A673 (cell line): Measurements from ENCODE around the gene NBEAL1. TPM values are rescaled to one million over a fixed set of nuclear protein-coding genes. Genes with fewer than 3 reads are reported as not detected.

ENCODE experiments used
- BruUV-seq: library from RNA; stranded (reverse); fragments of 400-500 nt; replicated peaks from 2 replicates; lab custom pipeline; 2021; lab: Mats Ljungman, UMichigan
- CTCF ChIA-PET: fragments of 300-600 bp; sonication (Branson Sonifier 250); formaldehyde crosslinking; loops from one replicate; lab custom pipeline; 2022; ENCODE audit warnings: antibody characterized with exemption; lab: Charles Lee
- POLR2A ChIA-PET: fragments of 300-600 bp; sonication (Branson Sonifier 250); formaldehyde crosslinking; loops from one replicate; lab custom pipeline; 2022; ENCODE audit warnings: antibody characterized with exemption; ENCODE audit not compliant: low non-redundant PET; lab: Charles Lee
- DNase-seq: peaks from one replicate; pipeline ENCODE4 v3.0.0-alpha.2; 2015; ENCODE audit warnings: low spot score
- H3K27ac ChIP-seq: fragments of 200-600 bp; sonication (generic); 2 replicates; pipeline ENCODE4 v1.5.1; 2016; ENCODE audit warnings: mixed run types, low read depth, mild to moderate bottlenecking, mixed read lengths, antibody characterized with exemption, low read length; ENCODE audit not compliant: poor library complexity, severe bottlenecking
- H3K27me3 ChIP-seq: fragments of 200-600 bp; sonication (generic); replicated peaks from 2 replicates; pipeline ENCODE4 v1.6.1; 2017; ENCODE audit warnings: mixed run types, low read depth, mild to moderate bottlenecking, mixed read lengths, antibody characterized with exemption, low read length; ENCODE audit not compliant: insufficient read depth, poor library complexity
- H3K36me3 ChIP-seq: fragments of 200-600 bp; sonication (generic); 2 replicates; pipeline ENCODE4 v1.6.1; 2016; ENCODE audit warnings: mixed run types, mild to moderate bottlenecking, mixed read lengths, antibody characterized with exemption, low read length; ENCODE audit not compliant: insufficient read depth, poor library complexity, severe bottlenecking
- H3K4me1 ChIP-seq: fragments of 200-600 bp; sonication (generic); 2 replicates; pipeline ENCODE4 v1.6.1; 2017; ENCODE audit warnings: mixed run types, mild to moderate bottlenecking, mixed read lengths, antibody characterized with exemption, low read length; ENCODE audit not compliant: insufficient read depth, poor library complexity, severe bottlenecking
- H3K4me3 ChIP-seq: fragments of 200-600 bp; sonication (generic); 2 replicates; pipeline ENCODE4 v1.5.1; 2016; ENCODE audit warnings: low read depth, mixed run types, mild to moderate bottlenecking, mixed read lengths, low read length; ENCODE audit not compliant: poor library complexity, severe bottlenecking
- H3K9me3 ChIP-seq: fragments of 200-600 bp; sonication (generic); 2 replicates; pipeline ENCODE4 v1.6.1; 2016; ENCODE audit warnings: mixed run types, low read depth, mild to moderate bottlenecking, mixed read lengths, antibody characterized with exemption, low read length; ENCODE audit not compliant: poor library complexity, severe bottlenecking
- EZH2 ChIP-seq: fragments of 200-600 bp; sonication (generic); IDR thresholded peaks from 2 replicates; pipeline ENCODE4 v1.6.1; 2017; ENCODE audit warnings: borderline replicate concordance, low read depth, mild to moderate bottlenecking, mixed read lengths, antibody characterized with exemption, low read length; ENCODE audit not compliant: poor library complexity, severe bottlenecking
- intact Hi-C: fragments of 100-400 bp; cut with micrococcal nuclease; formaldehyde crosslinking; loops from one replicate; pipeline ENCODE4 v1.10.0; 2022; ENCODE audit not compliant: unreplicated experiment
- total RNA-seq: library from RNA; stranded (reverse); gene quantifications from 2 replicates; pipeline ENCODE4 v1.2.3, GENCODE V29; 2021
- TF ChIP-seq, protein P1 (sequence below): fragments of 300-800, 200-600 bp; sonication (generic); conservative IDR thresholded peaks from 2 replicates; pipeline ENCODE4 v1.5.1; 2017; ENCODE audit warnings: low read depth, mild to moderate bottlenecking, antibody characterized with exemption, low read length, moderate library complexity, mixed read lengths

NBEAL1 gene
- total RNA-seq, 1 experiment from 2014 or later, result 15.8 TPM

DNA sequence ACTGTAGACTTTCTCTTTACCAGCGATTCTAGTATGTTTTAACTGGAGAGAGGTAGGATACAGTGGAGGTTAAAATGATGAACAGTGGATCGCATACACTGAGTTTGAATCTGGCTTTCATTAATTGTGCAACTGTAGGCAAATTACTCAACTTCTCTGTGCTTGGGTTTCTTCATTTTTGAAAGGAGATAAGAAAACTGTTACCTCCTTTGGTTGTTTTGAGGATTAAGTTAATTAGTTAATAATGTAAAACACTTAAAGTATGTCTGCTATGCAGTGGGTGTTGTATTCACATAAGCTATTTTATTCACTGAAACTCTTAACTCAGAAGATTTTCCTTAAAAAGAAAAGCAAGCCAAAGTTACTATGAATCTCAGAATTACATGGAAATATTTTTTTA lies 112.3 kb downstream of the NBEAL1 start:
- H3K4me3 ChIP-seq, result no peak overlapping the region
- POLR2A ChIA-PET, result interaction anchor here (0.6 to 0.7 kb wide), 2 partner anchors 182 to 334 kb away, joined by 3 to 4 read pairs; no protein-coding TSS in a partner anchor
- H3K9me3 ChIP-seq, result no peaks in the 10 kb centered on the region
- no peaks in the 10 kb centered on the region for H3K4me1 ChIP-seq
- no peaks in the 10 kb centered on the region for H3K36me3 ChIP-seq
- H3K27ac ChIP-seq, result no peak overlapping the region
- DNase-seq, result peak; percentile 3
- intact Hi-C loops, result no loop called here
- TF ChIP-seq, protein P1, sequence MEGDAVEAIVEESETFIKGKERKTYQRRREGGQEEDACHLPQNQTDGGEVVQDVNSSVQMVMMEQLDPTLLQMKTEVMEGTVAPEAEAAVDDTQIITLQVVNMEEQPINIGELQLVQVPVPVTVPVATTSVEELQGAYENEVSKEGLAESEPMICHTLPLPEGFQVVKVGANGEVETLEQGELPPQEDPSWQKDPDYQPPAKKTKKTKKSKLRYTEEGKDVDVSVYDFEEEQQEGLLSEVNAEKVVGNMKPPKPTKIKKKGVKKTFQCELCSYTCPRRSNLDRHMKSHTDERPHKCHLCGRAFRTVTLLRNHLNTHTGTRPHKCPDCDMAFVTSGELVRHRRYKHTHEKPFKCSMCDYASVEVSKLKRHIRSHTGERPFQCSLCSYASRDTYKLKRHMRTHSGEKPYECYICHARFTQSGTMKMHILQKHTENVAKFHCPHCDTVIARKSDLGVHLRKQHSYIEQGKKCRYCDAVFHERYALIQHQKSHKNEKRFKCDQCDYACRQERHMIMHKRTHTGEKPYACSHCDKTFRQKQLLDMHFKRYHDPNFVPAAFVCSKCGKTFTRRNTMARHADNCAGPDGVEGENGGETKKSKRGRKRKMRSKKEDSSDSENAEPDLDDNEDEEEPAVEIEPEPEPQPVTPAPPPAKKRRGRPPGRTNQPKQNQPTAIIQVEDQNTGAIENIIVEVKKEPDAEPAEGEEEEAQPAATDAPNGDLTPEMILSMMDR, result no peak
- BruUV-seq, result no TSS peak
- CTCF ChIA-PET, result no interaction called here
- H3K27me3 ChIP-seq, result no peaks in the 10 kb centered on the region

DNA sequence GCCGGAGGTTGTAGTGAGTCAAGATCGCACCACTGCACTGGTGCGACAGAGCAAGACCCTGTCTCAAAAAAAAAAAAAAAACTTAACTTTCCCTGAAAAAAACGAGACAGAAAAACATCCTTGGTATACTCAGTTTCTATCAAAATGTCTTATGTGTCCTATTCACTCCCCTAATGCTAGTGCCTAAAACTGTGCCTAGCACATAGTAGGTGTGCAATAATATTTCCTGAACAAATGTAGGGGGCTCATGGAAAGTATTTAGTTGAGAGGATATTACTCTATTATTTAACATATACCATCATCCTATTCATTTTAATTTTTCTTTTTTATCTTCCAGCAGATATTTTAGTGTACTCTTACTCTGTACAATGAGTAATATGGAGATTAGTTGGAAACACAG lies 120.4 kb downstream of the NBEAL1 start:
- no peaks in the 10 kb centered on the region for H3K36me3 ChIP-seq
- H3K27me3 ChIP-seq, result no peaks in the 10 kb centered on the region
- ChIA-PET POLR2A (no interaction called here), CTCF (no interaction called here)
- H3K9me3 ChIP-seq, result no peaks in the 10 kb centered on the region
- no peak overlapping the region for H3K27ac ChIP-seq
- H3K4me3 ChIP-seq, result no peak overlapping the region
- no peaks in the 10 kb centered on the region for H3K4me1 ChIP-seq
- intact Hi-C loops, result no loop called here
- TF ChIP-seq EZH2, result no peak
- TF ChIP-seq, protein P1, result no peak
- BruUV-seq, result no TSS peak
- no peak for DNase-seq

DNA sequence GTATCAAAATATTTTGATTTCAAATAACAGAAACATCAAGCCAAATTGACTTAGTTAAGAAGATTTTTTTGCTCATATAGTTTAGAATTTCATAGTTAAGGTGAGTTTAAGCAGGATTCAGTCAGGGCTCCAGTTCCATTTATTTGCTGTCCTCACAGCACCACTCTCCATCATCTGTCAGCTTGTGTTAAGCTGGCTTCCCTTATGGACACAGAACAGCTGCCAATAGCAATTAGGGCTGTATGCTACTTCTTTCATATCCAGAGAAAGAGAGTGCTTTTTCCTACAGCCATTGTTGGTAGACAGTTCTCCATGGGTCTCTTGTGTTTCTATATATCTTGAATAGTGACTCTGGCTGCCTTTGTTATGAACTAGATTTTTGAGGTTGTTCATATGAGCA lies 128.7 kb downstream of the NBEAL1 start:
- BruUV-seq, result no TSS peak
- intact Hi-C loops, result no loop called here
- no peak for DNase-seq
- TF ChIP-seq, protein P1, result no peak
- TF ChIP-seq EZH2, result no peak
- no peaks in the 10 kb centered on the region for H3K36me3 ChIP-seq
- H3K27me3 ChIP-seq, result no peaks in the 10 kb centered on the region
- CTCF ChIA-PET, result no interaction called here
- no peaks in the 10 kb centered on the region for H3K4me1 ChIP-seq
- no peak overlapping the region for H3K4me3 ChIP-seq
- POLR2A ChIA-PET, result no interaction called here
- no peaks in the 10 kb centered on the region for H3K9me3 ChIP-seq
- no peak overlapping the region for H3K27ac ChIP-seq
